Activated CD4-positive, alpha-beta T cell treated with anti-CD3 and anti-CD28 coated beads, Interleukin-2, amount 50 U/mL, for 1 hour (primary cell): ENCODE measurements around the gene PAGR1.
"Not testable (repeated sequence)": the region's sequence is repeated elsewhere in the genome, so short reads cannot be mapped to it uniquely, and the experiment has no call there.

Experiments
- DNase-seq: peaks from one replicate; pipeline ENCODE4 v3.0.0-alpha.2; 2020

The PAGR1 gene

DNA sequence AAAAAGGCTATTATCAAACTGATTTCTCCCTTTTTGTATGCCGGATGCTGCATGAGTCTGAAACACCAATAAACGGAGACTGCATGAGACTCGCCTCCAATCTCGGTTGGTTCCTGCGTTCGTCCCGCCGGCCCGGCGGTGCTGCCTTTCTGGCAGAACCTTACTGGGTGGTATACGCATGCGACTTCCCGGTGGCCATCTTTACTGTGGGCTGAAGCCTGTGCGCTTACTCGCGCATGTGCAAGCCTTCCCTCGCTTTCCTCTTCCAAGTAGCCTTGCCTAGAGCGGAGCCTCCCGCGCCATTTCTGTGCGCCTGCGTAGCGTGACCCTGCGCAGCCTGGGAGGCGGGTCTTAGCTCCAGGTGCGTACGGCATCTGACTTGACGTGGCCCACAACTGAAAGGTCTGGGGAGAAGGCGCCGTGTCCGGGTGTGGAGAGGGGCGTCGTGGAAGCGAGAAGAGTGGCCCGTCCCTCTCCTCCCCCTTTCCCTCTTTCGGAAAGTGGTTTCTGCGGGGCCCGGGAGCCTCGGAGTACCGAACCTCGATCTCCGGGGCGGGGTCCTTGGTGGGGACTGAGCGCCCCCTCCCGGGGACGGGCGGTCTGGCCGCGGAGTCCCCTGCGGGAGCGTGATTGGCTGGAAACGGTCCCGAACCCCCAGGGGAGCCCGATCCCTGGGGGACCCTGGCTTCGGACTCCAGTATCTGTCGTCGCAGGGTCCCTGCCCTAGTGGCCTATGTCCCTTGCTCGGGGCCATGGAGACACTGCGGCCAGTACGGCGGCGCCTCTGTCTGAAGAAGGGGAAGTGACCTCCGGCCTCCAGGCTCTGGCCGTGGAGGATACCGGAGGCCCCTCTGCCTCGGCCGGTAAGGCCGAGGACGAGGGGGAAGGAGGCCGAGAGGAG, at the start of gene PAGR1:
PAGR1 (plus strand) TSS at position 360 of the 901 bp plus-strand sequence; CDS start at position 734, 374 bp downstream.
- DNase-seq: peak; percentile 98

DNA sequence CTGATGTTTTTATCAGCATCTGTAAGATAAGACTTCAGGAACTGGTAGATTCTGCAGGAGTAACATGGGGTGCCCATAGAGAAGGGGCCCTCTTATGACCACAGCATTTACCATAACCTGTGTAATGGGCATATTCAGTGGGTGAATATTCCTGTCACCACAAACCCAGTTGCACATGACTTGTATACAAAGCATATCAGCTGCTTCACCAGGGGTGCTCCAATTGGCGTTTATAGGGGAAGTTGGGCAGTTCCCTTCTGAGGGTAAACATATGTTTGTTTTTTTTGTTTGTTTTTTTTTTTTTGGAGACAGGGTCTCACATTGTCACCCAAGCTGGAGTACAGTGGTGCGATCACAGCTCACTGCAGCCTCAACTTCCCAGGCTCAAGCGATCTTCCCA, 49.4 kb upstream of the PAGR1 start:
- no peak for DNase-seq

DNA sequence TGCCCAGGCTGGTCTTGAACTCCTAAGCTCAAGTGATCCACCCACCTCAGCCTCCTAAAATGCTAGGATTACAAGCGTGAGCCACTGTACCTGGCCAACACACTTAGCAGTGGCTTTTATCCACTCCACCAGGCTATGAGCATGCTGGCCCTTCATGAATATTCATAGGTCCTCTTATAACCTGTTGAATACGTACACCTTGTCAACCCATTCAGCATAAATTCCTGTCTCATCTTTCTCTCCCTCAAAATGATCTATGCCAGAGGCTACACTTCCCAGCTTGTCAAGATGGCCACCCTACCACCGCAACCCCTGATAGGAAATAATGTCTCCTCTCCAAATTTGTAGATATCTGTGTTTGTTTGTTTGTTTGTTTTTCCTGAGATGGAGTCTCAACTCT, 48.9 kb upstream of the PAGR1 start:
- no peak for DNase-seq

DNA sequence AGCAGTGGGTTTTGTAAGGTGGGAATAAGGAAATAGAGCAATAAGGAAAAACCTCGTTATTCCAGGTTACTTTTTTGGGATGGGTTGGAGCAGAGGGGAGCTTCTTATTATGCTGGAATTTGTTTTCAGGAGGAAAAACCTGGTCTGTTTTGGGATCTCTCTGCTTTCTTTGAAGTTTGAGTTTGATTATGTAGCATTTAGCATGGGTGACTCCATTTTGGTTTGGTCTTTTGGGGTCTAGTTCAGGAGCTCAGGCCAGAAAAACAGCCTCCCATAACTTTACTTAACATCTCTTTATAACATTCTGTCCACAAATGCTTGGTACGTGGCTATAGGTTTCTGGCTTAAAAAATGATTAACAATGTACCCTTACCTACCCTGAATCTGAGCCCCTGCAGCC, 46.4 kb upstream of the PAGR1 start:
- DNase-seq: no peak

DNA sequence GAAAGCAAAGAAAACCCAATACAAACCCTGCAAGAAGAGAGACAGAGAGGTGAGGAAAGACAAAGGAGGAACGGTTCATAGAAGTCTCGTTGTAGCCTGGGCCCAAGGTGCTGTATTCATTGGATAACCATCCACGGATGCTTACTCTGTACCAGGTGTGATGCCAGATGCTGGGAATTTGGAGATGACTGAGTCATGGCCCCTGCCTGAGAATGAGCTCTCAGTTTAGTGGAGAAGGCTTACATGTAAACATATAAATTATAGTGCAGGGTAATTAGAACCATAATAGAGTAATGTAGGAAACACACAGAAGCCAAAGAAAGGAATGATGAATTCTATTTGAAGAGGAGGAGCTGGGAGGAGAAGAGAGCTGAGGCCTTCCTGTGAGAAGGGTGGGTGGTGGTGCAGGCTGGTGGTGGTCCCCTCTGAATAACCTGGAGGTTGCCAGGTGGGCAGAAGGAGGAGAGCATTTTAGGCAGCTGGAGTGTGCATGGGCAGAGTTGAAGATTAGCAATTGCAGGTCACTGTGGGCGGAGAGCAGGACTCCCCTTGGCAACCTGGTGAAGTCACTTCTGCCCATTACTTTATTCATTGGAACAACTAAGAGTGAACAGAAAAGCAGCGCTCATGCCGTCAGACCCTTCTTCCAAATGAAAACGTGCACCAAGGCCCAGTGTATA, 45.6 kb upstream of the PAGR1 start:
- DNase-seq: no peak

DNA sequence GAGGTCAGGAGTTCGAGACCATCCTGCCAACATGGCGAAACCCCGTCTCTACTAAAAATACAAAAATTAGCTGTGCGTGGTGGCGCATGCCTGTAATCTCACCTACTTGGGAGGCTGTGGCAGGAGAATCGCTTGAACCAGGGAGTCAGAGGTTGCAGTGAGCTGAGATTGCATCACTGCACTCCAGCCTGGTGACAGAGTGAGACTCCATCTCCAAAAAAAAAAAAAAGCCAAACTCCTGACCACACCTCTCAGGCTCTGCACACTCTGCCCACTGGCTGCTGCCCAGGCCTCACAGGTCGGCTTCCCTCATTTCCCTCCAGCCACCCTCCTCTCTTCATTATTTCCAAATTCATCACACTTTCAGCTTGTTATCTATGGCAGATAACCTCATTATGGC, 43.6 kb upstream of the PAGR1 start:
- DNase-seq: not testable (repeated sequence)

DNA sequence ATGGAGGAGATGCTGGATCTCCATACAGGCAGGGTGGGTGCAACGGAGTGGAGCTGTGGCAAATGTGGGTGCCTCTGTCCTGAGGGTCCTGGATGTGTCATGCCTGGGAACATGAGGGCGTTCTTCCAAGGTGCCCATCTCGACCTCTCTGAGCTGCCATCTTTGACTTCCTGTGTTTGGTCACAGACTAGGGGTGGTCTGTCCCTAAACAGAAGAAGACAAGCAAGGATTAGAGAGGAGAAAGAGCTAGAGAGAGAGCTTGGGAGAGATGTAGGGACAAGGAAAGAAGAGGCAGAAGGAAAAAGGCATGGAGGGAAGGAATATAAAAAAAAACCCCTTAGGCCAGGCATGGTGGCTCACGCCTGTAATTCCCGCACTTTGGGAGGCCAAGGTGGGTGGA, 41.2 kb upstream of the PAGR1 start:
- DNase-seq: no peak

DNA sequence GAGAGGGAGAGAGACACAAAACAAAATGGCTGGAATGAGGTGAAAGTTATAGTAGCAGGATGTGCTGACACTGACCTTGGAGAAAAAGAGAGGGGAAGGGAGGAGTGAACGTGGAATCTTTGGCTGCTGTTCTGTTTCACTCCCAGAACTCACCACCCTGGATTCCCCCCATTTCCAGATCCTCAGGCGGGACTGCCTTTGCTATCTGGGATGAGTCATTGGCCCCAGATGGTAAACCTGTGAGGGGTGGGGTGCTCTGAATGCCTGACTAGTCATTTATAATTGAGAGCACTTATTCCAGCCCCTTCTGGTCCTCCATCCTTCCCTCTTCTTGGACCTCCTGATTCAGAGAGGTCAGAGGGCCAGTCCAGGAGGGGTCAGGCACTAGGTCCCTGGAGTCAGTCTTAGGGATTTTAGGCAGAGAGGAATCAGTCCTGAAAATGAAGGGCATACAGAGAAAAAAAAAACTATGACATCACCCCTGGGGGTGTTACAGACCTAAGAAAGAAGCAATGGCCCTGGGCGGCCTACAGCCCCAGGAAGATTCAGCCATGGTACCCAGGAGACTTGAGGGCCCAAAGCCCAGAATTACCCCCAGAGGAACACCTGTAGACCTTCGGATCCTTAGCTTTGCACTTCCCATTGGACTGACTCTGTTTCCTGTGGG, 40.1 kb upstream of the PAGR1 start:
- no peak for DNase-seq

DNA sequence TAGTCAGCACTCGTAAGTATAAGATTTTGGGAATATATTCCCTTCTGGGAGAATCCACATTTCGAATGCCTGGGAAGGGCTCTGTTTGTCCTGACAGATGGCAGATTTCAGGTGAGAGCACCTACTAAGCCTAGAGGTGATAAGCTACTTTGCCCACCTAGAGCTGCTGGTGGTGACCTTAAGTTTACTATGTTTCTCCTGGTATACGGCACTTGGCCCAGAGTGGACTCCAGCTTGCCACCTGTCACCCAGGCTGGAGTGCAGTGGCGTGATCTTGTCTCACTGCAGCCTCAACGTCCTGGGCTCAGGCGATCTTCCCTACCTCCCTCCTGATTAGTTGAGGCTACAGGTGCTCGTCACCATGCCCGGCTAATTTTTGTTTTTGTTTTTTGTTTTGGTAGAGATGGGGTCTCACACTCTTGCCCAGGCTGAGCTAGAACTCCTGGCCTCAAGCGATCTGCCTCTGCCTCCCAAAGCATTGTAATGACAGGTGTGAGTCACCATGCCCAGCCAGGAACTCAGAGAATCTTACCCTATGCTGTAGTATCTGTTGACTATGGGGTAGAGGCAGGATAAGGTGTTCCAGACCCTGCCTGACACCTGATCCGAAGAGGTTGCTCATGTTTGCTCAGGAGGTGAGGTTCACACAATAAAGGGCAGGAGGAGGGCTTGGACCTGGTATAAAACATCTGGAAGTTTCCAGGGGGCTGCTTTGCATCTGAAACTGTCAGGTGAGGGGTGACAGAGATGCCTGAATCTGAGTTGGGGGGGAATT, 38.2 kb upstream of the PAGR1 start, which contains the start of gene ZG16:
ZG16 (plus strand) TSS at position 681 of the 775 bp plus-strand sequence. CDS start 1,011 bp downstream, outside the sequence.
- DNase-seq: no peak

DNA sequence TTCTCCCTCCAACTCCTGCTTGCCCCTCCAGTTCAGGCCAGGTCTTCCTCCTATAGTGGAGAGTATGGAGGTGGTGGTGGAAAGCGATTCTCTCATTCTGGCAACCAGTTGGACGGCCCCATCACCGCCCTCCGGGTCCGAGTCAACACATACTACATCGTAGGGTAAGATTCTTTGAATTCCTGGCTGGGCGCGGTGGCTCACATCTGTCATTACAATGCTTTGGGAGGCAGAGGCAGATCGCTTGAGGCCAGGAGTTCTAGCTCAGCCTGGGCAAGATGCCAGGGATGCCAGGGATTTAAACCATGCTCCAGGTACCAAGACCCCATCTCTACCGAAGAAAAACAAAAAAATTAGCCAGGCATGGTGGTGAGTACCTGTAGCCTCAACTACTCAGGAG, 36.5 kb upstream of the PAGR1 start:
- no peak for DNase-seq

DNA sequence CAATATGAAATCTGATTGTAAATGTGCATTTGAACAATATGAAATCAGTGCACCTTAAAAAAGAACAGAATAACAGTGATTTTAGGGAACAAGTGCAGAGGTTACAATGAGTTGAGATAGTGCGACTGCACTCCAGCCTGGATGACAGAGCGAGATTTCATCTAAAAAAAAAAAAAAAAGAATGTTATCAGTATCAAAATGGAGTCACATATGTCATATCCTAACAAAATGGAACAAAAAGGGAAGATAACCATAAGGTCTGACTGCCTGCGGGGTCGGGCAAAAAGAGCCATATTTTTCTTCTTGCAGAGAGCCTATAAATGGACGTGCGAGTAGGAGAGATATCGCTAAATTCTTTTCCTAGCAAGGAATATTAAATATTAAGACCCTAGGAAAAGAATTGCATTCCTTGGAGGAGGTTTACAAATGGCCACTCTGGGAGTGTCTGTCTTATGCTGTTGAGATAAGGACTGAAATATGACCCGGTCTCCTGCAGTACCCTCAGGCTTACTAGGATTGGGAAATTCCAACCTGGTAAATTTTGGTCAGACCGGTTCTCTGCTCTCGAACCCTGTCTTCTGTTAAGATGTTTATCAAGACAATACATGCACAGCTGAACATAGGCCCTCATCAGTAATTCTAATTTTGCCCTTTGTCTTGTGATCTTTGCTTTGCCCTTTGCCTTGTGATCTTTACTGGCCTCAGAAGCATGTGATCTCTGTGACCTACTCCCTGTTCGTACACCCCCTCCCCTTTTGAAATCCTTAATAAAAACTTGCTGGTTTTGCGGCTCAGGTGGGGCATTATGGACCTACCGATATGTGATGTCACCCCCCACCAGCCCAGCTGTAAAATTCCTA, 32.6 kb upstream of the PAGR1 start:
- DNase-seq: not testable (repeated sequence)

DNA sequence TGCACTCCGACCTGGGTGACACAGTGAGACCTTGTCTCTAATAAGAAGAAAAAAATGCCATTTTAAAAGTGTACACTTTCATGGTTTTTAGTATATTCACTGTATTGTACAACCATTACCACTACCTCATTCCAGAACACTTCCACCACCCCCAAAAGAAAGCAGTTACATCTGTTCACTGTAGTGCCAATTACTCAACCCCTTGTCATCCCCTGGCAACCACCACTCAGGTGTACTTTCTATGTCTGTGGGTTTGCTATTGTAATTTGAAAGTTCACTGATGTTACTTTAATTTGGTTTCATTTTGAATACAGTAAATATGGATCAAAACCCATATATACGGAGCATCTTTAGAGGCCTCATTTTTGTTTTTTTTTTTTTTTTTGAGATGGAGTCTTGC, 31.8 kb upstream of the PAGR1 start:
- no peak for DNase-seq

DNA sequence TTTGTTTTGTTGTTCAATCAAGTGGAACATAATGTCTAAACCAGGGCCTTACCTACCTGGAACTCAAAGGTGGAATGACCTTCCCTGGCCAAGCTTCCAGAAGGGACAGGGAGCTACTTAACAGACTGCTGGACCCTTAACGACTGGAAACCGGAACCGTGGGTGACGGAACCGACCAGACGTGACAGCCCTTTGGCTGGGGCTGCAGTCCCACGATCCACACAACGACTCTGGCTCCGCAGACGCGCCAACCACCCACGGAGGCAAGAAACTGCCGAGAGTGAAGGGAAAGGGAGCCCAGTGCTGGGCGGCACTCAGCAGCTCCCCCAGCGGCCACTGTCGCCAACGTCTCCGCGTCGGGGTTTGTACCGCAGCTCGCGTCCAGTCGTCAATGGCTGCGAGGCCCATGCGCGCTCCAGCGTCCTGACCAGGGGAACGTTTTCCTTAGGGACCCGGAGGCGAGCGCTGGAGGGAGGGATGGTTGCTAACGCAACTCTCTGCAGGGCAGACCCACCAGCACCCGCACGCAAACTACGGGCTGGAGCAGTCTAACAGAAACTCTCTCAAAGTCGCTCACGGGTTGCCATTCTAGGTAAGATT, 31.0 kb upstream of the PAGR1 start:
- DNase-seq: peak; percentile 79

DNA sequence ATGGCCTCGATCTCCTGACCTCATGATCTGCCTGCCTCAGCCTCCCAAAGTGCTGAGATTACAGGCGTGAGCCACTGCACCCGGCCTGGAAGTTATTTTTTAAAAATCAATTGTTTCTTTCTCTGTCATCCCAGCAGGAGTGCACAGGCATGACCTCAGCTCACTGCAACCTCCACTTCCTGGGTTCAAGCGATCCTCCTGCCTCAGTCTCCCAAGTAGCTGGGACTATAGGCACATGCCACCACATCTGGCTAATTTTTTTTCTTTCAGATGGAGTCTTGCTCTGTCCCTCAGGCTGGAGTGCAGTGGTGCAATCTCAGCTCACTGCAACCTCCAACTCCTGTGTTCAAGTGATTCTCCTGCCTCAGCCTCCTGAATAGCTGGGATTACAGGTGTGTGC, 28.8 kb upstream of the PAGR1 start:
- DNase-seq: not testable (repeated sequence)

DNA sequence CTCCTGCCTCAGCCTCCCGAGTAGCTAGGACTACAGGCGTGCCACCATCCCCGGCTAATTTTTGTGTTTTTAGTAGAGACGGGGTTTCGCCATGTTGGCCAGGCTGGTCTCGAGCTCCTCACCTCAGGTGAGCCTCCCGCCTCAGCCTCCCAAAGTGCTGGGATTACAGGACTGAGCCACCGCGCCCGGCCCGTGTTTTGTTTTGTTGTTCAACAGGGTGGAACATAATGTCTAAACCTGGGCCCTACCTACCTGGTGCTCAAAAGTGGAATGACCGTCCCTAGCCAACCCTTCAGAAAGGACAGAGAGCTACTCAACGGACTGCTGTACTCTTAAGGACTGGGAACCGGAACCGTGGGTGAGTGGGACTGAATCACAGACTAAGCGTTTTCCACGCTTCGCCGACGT, 26.2 kb upstream of the PAGR1 start:
- no peak for DNase-seq

DNA sequence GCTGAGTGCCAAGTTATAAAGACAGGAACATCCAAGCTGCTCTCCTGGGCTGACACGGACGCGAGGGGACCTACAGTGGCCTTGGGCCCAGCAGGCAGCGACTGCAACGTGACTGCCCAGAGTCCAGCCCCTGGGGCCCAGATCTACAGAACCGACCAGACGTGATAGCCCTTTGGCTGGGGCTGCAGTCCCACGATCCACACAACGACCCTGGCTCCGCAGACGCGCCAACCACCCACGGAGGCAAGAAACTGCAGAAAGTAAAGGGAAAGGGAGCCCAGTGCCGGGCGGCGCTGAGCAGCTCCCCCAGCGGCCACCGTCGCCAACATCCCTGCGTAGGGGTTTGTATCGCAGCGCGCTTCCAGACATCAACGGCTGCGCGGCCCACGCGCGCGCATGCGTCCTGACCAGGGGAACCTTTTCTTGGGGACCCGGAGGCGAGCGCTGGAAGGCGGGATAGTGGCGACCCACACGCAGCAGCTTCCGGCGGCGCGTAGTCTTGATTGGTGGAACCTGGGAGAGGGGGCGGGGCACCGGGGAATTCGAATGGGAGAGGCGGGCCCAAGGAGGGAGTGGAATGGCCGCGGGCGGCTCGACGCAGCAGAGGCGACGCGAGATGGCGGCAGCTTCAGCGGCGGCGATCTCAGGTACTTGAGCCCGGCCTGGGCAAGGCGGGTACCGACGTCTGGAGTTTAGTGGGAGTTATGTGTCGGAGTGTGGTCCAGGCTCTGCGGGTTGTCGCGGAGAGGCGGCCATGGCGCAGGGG, 25.6 kb upstream of the PAGR1 start, which contains the start of gene KIF22:
KIF22 (plus strand) TSS at position 569 of the 766 bp plus-strand sequence; CDS start at position 578, 9 bp downstream.
- DNase-seq: peak; percentile 100

DNA sequence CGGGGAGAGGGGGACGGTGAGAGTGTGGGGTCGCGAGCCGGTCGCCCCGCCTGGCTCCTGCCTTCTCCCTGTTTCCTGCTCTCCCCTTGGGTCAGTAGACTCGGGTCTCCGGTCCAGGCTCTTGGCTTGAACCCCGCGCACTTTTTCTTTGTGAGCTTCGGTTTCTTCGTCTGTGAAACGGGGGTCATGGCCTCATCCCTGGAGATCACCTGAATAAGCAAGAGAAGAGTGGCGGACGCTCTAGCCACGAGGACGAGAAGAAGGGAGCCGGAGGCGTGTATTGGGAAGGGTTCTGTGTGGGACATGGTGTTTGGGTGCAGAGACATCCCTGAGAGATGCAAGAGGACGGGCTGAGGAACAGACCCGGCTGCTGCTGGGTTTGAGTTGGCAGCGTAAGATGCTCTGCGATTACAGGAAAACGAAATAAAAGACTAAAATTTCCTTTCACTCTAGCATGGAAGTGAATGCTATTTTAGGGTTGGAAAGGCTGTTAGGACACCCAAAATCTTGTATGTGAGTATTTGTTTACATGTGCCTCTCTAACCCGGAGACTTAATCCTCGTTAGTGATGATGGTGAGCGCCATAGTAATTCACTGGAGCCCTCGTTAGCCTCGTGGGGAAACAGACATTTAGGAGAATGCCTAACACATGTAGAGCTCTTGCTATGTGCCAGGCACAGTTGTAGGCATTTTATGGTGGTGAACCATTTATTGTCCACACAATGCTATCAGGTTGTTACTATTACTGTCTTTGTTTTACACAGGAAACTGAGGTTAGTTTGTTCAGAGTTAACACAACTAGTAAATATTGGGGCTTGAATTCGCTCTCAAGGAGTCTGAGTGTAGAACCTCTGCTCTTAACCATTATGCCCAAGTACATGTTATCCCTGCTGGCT, 24.8 kb upstream of the PAGR1 start:
- no peak for DNase-seq

DNA sequence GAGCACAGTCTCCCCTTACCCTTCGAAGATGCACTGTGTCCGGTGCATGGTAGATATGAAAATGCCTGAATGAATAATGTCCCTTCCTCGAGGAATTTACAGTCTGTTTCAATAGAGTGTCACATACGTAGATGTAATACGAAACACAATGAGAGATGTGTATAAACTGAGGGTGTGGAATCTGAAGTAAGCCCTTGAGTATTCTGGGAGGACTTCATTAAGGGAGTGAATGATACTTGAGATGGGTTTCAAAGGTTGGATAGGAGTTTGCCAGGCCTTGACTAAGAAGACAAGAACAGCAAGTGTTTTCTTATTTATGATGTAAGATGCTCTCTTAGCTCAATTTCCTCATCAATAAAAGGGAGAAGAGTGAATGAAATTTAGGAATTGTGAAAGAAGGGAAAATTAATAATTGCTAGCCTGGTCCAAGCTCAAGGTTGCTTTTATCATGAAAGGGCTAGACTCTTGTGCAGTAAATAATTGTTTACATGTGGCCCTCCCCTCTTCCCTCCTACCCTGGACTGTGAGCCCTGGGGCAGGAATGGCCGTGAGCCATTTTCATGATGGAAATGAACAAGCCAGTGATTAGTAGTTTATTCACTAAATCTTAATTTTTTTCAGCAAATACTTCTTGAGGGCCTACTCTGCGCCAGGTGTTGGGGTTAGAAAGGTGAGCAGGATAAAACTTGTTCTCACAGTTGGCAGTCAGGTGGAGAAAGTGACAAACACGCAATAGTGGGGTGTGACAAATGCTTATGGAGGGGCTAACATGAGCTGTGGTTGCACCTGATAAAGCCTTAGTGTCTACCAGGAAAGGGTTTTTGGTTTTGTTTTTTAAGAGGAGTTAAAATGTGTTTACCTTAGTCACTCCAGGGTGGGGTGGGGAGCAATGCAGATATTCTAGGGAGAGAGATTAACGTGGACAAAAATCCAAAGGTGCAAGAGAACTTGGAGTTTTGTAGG, 23.8 kb upstream of the PAGR1 start:
- no peak for DNase-seq
